ENCODE data around the gene CYP17A1. TPM values are rescaled to one million over a fixed set of nuclear protein-coding genes. Genes with fewer than 3 reads are reported as not detected.

CYP17A1 gene
- total RNA-seq, result not detected

- ChIA-PET CTCF (interaction anchor here (0.7 to 4.8 kb wide), 6 partner anchors 10 to 407 kb away, joined by 3 to 71 read pairs (median 6); partner anchors contain the start of gene CNNM2), POLR2A (interaction anchor here (0.7 kb wide), 1 partner anchor 374 kb away, joined by 3 read pairs; no protein-coding TSS in a partner anchor)
- no peak for ATAC-seq
- Mint-ChIP-seq H3K27ac (no peak within 1 kb of the TSS), H3K4me1 (ENCODE audit: low read depth) (peaks cover 3% of the 10 kb centered on the region), H3K4me3 (no peak within 1 kb of the TSS), H3K27me3 (no peaks in the 10 kb centered on the region), H3K36me3 (ENCODE audit: low read depth) (no peaks in the 10 kb centered on the region), H3K9me3 (peaks cover 6% of the 10 kb centered on the region)
- DNase-seq, result no peak
- TF ChIP-seq, protein P1, sequence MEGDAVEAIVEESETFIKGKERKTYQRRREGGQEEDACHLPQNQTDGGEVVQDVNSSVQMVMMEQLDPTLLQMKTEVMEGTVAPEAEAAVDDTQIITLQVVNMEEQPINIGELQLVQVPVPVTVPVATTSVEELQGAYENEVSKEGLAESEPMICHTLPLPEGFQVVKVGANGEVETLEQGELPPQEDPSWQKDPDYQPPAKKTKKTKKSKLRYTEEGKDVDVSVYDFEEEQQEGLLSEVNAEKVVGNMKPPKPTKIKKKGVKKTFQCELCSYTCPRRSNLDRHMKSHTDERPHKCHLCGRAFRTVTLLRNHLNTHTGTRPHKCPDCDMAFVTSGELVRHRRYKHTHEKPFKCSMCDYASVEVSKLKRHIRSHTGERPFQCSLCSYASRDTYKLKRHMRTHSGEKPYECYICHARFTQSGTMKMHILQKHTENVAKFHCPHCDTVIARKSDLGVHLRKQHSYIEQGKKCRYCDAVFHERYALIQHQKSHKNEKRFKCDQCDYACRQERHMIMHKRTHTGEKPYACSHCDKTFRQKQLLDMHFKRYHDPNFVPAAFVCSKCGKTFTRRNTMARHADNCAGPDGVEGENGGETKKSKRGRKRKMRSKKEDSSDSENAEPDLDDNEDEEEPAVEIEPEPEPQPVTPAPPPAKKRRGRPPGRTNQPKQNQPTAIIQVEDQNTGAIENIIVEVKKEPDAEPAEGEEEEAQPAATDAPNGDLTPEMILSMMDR (IDR thresholded peaks at IDR 0.05), result no peak
- intact Hi-C loops (cut with micrococcal nuclease), result loop anchor here (5.0 kb wide), 1 partner anchor 230 kb away; no protein-coding TSS in a partner anchor
Measured at GRCh38 chr10:102837230-102837721, at the start of gene CYP17A1. Gene CYP17A1, minus strand, starts transcription at chr10:102837413. Its CDS starts 52 bp downstream, at chr10:102837361.

- H3K36me3 Mint-ChIP-seq (ENCODE audit: low read depth), result no peaks in the 10 kb centered on the region
- H3K27ac Mint-ChIP-seq, result no peak overlapping the region
- ATAC-seq, result no peak
- CTCF ChIA-PET, result no interaction called here
- no peaks in the 10 kb centered on the region for H3K9me3 Mint-ChIP-seq
- no peak overlapping the region for H3K4me3 Mint-ChIP-seq
- no peak for DNase-seq
- H3K27me3 Mint-ChIP-seq, result no peaks in the 10 kb centered on the region
- H3K4me1 Mint-ChIP-seq (ENCODE audit: low read depth), result no peaks in the 10 kb centered on the region
- POLR2A ChIA-PET, result no interaction called here
- intact Hi-C loops (cut with micrococcal nuclease), result no loop called here
- TF ChIP-seq, protein P1 (IDR thresholded peaks at IDR 0.05), result no peak
Measured at GRCh38 chr10:102880256-102880655, 43.0 kb upstream of the CYP17A1 start.

GRCh38 chr10:102878629-102879028 lies 41.4 kb upstream of the CYP17A1 start:
- Mint-ChIP-seq H3K4me1 (ENCODE audit: low read depth) (no peaks in the 10 kb centered on the region), H3K36me3 (ENCODE audit: low read depth) (no peaks in the 10 kb centered on the region), H3K27me3 (no peaks in the 10 kb centered on the region), H3K9me3 (no peaks in the 10 kb centered on the region), H3K4me3 (no peak overlapping the region), H3K27ac (no peak overlapping the region)
- intact Hi-C loops (cut with micrococcal nuclease), result no loop called here
- no peak for ATAC-seq
- DNase-seq, result no peak
- ChIA-PET POLR2A (no interaction called here), CTCF (interaction anchor here (1.0 to 1.4 kb wide), 4 partner anchors 15 to 43 kb away, joined by 3 read pairs; no protein-coding TSS in a partner anchor)
- TF ChIP-seq, protein P1 (IDR thresholded peaks at IDR 0.05), result no peak

DNA sequence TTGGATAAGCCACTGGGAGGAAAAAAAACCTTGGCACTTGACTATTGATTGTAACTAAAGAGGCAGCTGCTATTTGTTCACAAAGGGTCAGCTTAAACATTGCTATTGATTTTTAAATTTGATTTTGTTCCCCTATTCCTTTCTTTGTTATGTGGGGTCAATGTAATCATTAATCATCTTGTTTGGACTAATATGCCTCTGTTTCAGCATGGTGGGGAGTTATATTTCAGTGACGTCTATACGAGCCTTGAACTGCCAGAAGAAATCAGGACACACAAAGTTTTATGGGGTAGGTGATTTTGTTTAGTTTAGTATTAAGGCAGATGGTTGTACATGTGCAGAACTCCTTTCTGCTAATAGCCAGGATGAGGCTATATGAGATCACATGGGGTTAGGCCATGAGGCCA lies 39.5 kb upstream of the CYP17A1 start:
- Mint-ChIP-seq H3K27me3 (no peaks in the 10 kb centered on the region), H3K36me3 (ENCODE audit: low read depth) (no peaks in the 10 kb centered on the region), H3K4me3 (no peak overlapping the region), H3K4me1 (ENCODE audit: low read depth) (no peaks in the 10 kb centered on the region), H3K27ac (no peak overlapping the region), H3K9me3 (no peaks in the 10 kb centered on the region)
- POLR2A ChIA-PET, result no interaction called here
- ATAC-seq (no peak), DNase-seq (no peak)
- intact Hi-C loops (cut with micrococcal nuclease), result no loop called here
- CTCF ChIA-PET, result interaction anchor here (1.3 to 2.0 kb wide), 2 partner anchors 25 to 41 kb away, joined by 3 to 8 read pairs; partner anchors contain the start of gene CNNM2
- TF ChIP-seq, protein P1 (IDR thresholded peaks at IDR 0.05), result no peak

- DNase-seq (no peak), ATAC-seq (no peak)
- POLR2A ChIA-PET, result no interaction called here
- H3K36me3 Mint-ChIP-seq (ENCODE audit: low read depth), result peaks cover 3% of the 10 kb centered on the region
- TF ChIP-seq, protein P1 (IDR thresholded peaks at IDR 0.05), result no peak
- H3K27me3 Mint-ChIP-seq, result peaks cover 20% of the 10 kb centered on the region
- intact Hi-C loops (cut with micrococcal nuclease), result no loop called here
- no peaks in the 10 kb centered on the region for H3K9me3 Mint-ChIP-seq
- H3K4me1 Mint-ChIP-seq (ENCODE audit: low read depth), result peaks cover 5% of the 10 kb centered on the region
- CTCF ChIA-PET, result interaction anchor here (1.4 kb wide), 1 partner anchor 26 kb away, joined by 3 read pairs; no protein-coding TSS in a partner anchor
- H3K4me3 Mint-ChIP-seq, result no peak overlapping the region
- no peak overlapping the region for H3K27ac Mint-ChIP-seq
Measured at GRCh38 chr10:102872163-102872562, 35.0 kb upstream of the CYP17A1 start.
